HEK293T (cell line): ENCODE results near the gene TBC1D23.

Experiments
- BHLHE40 ChIP-seq: fragments of 450-650 bp; IDR thresholded peaks from 2 replicates; pipeline ENCODE4 v1.6.1; 2016; ENCODE audit warnings: mild to moderate bottlenecking, moderate library complexity, borderline replicate concordance
- SP1 ChIP-seq: fragments of 450-650 bp; IDR thresholded peaks from 2 replicates; pipeline ENCODE4 v1.6.1; 2017
- ZNF384 ChIP-seq: fragments of 450-650 bp; IDR thresholded peaks from 2 replicates; pipeline ENCODE4 v1.6.1; 2016

DNA sequence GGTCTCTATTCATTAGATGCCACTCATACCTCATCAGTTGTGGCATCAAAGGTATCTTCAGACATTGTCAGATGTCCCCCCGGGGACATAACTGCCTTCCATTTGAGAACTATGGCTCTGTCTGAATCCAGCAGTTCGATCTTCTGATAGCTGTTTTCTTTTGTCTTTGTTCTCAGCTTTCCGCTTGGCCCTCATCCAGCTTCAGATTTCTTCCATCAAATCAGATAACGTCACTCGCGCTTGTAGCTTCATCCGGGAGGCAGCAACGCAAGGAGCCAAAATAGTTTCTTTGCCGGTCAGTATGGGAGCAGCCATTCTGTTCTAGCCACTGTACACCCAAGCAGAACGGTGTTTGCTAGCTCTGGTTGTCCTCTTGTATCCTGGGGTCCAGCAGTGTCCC, 78.1 kb downstream of the TBC1D23 start:
- TF ChIP-seq SP1 (no peak), BHLHE40 (no peak), ZNF384 (no peak)
